ENCODE measurements around the gene C12orf42. TPM values are rescaled to one million over a fixed set of nuclear protein-coding genes. Genes with fewer than 3 reads are reported as not detected.

The C12orf42 gene
- total RNA-seq, 1 experiment from 2014 or later = not detected

- Histone ChIP-seq H4K20me1 (ENCODE audit: insufficient read depth) (no peaks in the 10 kb centered on the region), H3K27me3 (ENCODE audit: insufficient read depth, low read length) (peaks cover 10% of the 10 kb centered on the region), H3K4me1 (ENCODE audit: control insufficient read depth in 1 of 2, insufficient read depth in 2 of 2, low read length in 2 of 2) (no peaks in the 10 kb centered on the region), H3K4me2 (ENCODE audit: low read length) (no peak overlapping the region), H3K9me3 (ENCODE audit: control insufficient read depth in 1 of 2, insufficient read depth in 1 of 2, low read depth in 1 of 2, low read length in 2 of 2) (no peaks in the 10 kb centered on the region), H2AFZ (ENCODE audit: low read depth, low read length, poor library complexity, severe bottlenecking) (no peak overlapping the region), H3K79me2 (ENCODE audit: insufficient read depth, low read length) (no peaks in the 10 kb centered on the region), H3K36me3 (ENCODE audit: control insufficient read depth in 1 of 2, insufficient read depth in 2 of 2, low read length in 2 of 2) (no peaks in the 10 kb centered on the region), H3K4me3 (replicated peaks in 1 of 2; ENCODE audit: low read depth in 1 of 2, low read length in 2 of 2) (no peak overlapping the region), H3K9me2 (ENCODE audit: insufficient read depth) (no peaks in the 10 kb centered on the region), H3K9ac (ENCODE audit: low read length) (no peak overlapping the region), H3K27ac (ENCODE audit: low read depth, low read length) (no peak overlapping the region)
- ChIA-PET POLR2A (no interaction called here), RAD21 (ENCODE audit: low non-redundant PET in 1 of 2, low total read pairs in 2 of 2, uncharacterized antibody in 2 of 2, unreplicated experiment in 2 of 2) (no interaction called here), CTCF (no interaction called here)
- no peak for TF ChIP-seq EZH2 (IDR thresholded peaks at IDR 0.05)
- no peak for TF ChIP-seq SP1 (IDR thresholded peaks at IDR 0.05; ENCODE audit: low read depth)
- no peak for TF ChIP-seq POLR2A (IDR thresholded peaks at IDR 0.05; ENCODE audit: borderline replicate concordance, extremely low read depth, insufficient read depth, insufficient read length)
- TF ChIP-seq FOSL1 (IDR thresholded peaks at IDR 0.05; ENCODE audit: low read depth) = no peak
- TF ChIP-seq ZBTB33 (IDR thresholded peaks at IDR 0.05; ENCODE audit: extremely low read depth, insufficient replicate concordance, low read length) = no peak
- no peak for TF ChIP-seq ZNF274 (IDR thresholded peaks at IDR 0.05; ENCODE audit: low read depth, low read length)
- TF ChIP-seq ATF3 (IDR thresholded peaks at IDR 0.05) = no peak
- no peak for TF ChIP-seq ELF1 (IDR thresholded peaks at IDR 0.05; ENCODE audit: borderline replicate concordance, low read depth)
- no peak for TF ChIP-seq EZH2phosphoT487 (IDR thresholded peaks at IDR 0.05; ENCODE audit: borderline replicate concordance)
- TF ChIP-seq YY1 (IDR thresholded peaks at IDR 0.05; ENCODE audit: extremely low read depth, insufficient replicate concordance, low read depth, low read length) = no peak
- no peak for TF ChIP-seq SRF (IDR thresholded peaks at IDR 0.05; ENCODE audit: low read depth)
- TF ChIP-seq SIN3A (IDR thresholded peaks at IDR 0.05; ENCODE audit: low read depth) = no peak
- TF ChIP-seq MAX (IDR thresholded peaks at IDR 0.05) = no peak
- TF ChIP-seq JUND (IDR thresholded peaks at IDR 0.05) = no peak
- no peak for TF ChIP-seq CEBPB (IDR thresholded peaks at IDR 0.05; ENCODE audit: low read depth)
- TF ChIP-seq TCF7L2 (IDR thresholded peaks at IDR 0.05; ENCODE audit: borderline replicate concordance, extremely low read depth, insufficient read depth, insufficient read length) = no peak
- no peak for TF ChIP-seq RAD21 (IDR thresholded peaks at IDR 0.05; ENCODE audit: low read depth)
- DNase-seq (ENCODE audit: low read depth, low spot score) = no peak
- intact Hi-C loops (cut with micrococcal nuclease) = no loop called here
- no TSS peak for BruUV-seq (replicated peaks)
- ATAC-seq = no peak
These were observed 18.1 kb upstream of the C12orf42 start for GRCh38 chr12:103513875-103514274.

Measured in HCT116 (cell line).